NCI-H2081 (cell line): ENCODE measurements around the gene UBXN7.
A peak's percentile ranks its signal among the peaks of the same experiment; 100 is the strongest.
"Not testable (repeated sequence)": the region's sequence is repeated elsewhere in the genome, so short reads cannot be mapped to it uniquely, and the experiment has no call there.

Source experiments
- DNase-seq, 2 experiments: peaks; one replicate each; lab custom pipeline; 2025; lab: John Stamatoyannopoulos, UW

The UBXN7 gene

DNA sequence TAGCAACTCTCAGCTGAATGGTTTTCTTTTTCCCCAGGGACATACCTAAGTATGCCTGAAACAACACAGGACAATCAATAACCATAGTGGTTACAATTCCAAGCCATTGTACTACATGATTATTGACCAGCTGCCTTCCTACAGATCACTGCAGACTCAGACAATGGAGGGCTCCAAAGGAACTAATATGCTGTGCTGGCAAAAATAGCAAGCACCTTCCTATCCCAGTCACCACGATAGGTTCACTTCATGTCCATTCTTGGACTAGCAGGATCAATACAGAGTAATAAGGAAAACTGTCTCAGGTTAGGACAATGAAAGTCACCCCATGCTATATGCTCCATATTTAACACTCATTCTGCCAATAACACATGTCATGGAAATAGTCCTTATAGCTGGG lies 76.6 kb downstream of the UBXN7 start:
- DNase-seq, result no peak

DNA sequence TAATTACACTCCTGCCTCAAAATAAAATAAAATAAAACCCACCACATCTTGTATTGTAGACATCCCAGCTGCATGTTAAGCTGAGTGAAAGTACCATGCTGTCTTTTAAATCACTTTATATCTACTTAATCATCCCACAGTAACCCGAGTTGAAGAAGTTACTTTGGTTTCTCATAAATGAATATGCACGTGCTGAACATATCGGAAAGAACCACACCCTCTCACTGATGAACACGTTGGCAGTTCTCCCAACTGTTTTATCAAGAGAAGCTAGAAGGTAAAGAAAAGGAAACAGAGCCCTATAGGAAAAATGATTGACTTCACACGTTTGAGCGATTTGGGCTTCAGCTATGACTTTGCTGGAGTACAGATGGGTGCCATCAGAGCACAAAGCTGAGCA lies 78.1 kb downstream of the UBXN7 start:
- no peak for DNase-seq

DNA sequence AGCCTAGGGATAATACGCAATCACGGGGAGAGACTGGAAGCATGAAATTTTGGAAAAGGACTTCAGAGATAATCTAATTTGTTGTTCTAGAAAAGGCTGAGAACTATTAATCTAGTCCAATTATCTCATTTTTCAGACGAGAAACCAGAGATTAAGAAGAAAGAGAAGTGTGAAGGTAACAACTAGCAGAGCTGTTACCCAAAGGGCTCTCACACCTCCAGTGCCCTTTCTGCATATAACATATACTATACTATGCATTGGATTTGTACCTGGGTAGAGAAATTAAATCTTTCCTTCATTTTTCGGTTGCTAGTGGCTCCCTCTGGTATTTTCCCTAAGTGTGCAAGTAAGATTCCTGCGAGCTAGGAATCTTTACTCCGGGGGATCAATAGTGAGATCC lies 80.7 kb downstream of the UBXN7 start:
- DNase-seq, result no peak

DNA sequence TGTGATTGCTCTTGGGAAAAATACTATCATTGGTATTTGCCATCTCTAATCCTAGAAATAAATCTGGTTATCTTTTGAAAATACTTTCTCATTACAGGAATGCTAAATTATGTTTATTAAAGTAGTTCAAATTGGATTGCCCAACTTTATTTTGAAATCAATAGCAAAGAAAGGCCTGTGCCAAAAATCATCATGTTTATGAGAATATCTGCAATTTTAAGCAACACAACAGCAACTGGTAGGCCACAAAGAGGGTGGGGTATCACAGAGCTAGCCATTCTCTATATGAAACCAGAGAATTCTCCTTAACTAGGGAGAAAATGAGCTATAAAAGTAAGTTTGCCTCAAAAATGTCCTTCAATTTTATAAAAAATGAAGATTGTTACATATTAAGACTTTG lies 82.2 kb downstream of the UBXN7 start:
- DNase-seq, result no peak

DNA sequence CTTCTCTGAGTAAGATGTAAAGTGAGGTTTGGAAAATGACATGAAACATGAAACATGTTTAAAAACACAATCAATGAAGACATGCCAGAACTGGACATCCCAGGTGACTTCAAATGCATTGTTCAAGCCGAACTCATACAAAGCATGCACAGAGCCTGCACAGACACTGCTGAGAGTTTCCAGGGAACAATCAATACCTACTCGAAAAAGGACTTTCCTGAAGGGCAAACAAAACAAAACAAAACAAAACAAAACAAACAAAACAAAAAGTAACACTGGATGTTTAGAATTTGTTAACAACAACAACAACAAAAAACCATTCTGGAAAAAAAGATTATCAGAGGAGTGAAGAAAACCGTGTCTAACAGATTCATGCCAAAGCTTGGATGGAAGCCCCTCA lies 83.5 kb downstream of the UBXN7 start:
- no peak for DNase-seq

DNA sequence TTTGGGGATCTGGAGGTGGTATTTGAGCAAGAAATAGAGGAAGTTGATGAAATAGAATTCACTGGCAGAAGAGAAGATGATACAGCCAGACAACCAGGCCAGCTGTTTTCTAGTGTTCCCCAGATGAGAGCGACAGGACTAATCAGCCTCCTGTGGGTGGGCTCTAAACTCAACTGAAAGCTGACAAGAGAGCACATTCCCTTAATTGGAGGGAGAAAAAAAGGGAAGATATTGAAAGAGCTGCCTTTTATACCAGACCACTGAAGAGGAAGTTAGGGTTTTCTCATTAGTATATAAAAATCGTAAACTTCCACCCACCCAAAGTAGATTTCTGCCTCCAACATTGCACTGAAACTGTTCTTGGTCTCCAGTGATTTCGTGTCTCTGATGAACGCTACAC lies 87.6 kb downstream of the UBXN7 start:
- DNase-seq, result no peak

DNA sequence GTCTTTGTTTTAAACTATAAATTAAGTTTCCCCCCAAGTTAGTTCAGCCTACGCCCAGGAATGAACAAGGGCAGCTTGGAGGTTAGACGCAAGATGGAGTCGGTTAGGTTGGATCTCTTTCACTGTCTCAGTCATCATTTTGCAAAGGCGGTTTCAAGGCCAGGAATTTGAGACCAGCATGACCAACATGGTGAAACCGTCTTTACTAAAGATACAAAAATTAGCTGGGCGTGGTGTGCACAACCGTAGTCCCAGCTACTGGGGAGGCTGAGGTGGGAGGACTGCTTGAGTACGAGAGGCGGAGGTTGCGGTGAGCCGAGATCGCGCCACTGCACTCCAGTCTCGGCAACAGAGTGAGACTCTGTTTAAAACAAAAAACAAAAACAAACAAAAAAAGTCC lies 88.3 kb downstream of the UBXN7 start:
- not testable (repeated sequence) for DNase-seq

DNA sequence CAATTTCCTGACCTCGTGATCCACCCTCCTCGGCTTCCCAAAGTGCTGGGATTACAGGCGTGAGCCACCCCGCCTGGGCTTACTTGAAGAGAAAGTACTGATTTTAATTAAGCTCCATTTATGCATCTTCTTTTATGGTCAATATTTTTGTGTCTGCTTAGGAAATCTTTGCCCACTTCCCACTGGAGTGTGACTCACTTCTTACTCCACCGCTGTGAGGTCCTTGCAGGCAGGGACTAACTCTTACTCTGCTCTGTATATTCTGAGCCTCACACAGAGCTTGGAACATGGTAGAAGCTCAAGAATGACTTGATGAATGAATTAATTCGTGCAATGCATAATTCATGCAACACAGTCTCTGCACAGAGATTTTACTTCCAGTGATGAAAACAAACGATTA lies 91.1 kb downstream of the UBXN7 start:
- DNase-seq, result no peak

DNA sequence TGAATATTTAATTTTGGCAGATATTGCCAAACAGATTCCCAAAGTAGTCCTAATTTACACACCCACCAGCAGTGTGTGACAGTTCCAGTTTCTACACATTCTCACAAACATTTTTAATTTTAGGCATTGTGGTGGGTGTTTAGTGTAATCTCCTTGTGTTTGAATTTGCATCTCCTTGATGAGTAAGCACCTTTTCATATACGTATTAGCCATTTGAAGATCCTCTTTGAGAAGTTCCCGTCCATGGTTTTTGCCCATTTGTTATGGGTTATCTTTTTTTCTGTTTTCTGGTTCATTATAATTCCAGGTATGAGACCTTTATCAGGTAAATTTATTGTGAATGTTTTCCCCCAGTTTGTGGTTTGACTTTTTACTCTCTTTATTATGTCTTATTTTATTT lies 91.8 kb downstream of the UBXN7 start:
- no peak for DNase-seq

DNA sequence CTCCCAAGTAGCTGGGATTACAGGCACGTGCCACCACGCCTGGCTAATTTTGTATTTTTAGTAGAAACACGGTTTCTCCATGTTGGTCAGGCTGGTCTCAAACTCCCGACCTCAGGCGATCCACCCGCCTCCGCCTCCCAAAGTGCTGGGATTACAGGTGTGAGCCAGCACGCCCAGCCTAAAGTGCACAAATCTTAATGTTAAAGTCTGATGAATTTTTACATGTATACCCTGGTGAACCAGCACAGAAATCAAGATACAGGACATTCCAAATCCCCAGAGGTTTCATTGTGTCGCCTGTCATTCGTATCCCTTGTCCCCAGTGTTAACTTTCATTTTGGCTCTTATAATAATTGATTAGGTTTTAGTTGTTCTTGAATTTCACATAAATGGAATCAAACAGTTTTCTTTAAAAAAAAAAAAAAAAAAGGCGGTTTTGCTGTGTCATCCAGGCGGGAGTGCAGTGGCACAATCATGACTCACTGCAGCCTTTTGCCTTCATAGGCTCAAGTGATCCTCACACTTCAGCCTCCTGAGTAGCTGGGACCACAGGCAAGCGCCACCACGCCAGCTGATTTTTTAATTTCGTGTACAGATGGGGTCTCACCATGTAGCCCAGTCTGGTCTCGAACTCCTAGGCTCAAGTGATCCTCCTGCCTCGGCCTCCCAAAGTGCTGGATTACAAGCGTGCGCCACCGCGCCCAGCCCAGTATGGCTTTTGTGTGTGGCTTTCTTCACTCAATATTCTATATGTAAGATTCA lies 92.6 kb downstream of the UBXN7 start:
- no peak for DNase-seq

DNA sequence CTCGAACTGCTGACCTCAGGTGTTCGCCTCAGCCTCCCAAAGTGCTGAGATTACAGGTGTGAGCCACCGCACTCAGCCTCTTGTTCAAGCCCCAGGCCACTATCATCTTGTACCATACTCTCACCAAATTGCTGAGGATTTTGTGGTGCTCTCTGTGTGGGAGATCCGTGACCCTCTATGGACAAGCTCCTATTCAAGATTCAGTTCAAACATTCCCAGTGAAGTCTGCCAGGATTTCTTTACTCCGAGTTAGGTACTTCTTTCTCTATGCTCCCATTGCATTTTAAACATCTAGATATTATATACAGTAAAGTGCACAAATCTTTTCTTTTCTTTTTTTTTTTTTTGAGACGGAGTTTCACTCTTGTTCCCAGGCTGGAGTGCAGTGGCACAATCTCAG lies 93.2 kb downstream of the UBXN7 start:
- no peak for DNase-seq

DNA sequence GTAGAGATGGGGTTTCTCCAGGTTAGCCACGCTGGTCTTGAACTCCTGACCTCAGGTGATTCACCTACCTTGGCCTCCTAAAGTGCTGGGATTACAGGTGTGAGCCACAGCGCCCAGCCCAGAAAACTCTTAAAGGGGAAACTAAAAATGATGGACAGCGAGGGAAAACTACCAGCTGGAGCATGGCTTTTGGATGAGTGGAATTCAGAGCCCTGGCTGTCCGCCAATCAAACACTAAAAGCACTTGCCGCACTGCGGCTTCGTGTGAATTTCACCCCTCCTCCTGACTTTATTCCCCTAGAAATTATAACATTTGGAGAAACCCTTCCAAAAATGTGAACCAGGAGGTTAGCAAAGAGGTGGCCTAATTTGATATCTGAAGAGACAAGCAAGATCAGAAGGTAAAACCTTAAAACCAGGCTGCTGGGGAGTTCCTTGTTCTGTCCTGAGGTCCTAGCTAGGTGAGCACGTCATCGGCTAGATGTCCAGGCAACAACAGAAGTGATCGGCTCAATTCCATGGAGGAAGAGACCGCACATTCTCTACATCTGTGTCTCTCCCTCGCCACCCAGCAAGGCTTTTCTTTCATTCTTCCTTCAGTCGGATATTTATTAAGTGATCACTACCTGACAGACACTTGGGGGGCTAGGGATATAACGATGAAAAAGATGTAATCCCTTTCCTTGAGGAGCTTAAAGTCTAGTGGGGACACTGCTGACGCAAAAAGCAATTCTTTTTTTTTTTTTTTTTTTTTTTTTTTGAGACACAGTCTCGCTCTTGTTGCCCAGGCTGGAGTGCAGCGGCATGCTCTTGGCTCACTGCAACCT lies 95.7 kb downstream of the UBXN7 start:
- DNase-seq, result no peak

DNA sequence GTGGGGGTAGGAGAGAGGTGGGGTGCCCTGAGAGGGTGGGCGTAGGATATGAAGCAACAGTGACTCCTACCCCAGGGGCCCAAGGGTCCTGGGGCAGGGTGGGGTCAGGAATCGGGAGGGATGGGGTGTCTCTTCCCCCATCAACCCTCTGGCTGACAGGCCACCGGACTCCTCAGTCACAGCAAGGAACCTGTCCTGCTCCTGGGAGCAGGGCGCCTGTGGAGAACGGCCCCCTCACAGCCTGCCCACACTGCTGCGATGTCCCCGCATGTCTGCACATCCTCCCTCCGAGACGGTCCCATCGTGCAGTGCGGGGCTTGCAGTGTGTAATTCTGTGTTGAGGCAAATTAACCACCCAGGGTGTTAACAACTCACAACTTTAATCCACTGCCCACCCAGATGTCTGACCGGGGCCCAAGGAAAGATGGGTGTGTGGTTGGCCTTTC lies 96.7 kb downstream of the UBXN7 start:
- no peak for DNase-seq

DNA sequence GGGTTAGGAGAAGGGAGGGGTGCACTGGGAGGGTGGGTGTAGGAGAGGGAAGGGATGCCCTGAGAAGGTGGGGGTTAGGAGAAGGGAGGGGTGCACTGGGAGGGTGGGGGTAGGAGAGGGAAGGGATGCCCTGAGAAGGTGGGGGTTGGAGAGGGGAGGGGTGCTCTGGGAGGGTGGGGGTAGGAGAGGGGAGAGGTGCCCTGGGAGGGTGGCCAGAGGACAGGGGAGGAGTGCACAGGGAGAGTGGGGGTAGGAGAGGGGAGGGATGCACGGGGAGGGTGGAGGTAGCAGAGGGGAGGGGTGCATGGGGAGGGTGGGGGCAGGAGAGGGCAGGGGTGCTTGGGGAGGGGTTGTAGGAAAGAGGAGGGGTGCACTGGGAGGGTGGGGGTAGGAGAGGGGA lies 97.2 kb downstream of the UBXN7 start:
- no peak for DNase-seq

DNA sequence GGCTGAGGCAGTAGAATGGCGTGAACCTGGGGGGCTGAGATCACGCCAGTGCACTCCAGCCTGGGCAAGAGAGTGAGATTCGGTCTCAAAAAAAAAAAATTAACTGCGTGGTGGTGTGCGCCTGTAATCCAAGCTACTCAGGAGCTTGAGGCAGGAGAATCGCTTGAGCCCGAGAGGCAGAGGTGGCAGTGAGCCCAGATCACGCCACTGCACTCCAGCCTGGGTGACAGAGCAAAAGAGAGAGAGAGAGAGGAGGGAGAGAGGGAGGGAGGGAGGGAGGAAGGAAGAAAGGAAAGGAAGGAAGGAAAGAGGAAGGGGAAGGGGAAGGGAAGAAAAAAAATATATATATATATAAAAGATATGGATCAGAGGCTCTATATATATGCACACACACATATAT lies 100.1 kb downstream of the UBXN7 start:
- no peak for DNase-seq

DNA sequence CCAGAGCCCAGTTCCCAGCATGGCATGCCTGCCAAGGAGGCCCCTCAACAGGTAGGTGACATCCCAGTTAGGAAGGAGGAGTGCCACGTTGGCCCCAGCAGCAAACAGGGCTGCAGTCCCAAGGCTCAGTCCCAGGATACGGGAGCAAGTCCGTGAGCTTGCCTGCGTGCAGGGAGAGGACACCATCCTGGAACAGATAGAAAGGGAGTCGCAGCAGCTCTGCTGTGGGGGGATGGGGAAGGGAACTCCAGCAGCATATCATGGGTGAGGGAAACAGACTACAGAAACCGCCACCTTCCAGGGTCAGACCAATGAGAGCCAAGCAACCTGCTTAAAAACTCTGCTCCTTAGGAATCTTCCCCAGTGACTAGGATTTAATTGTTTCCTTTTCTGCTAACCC lies 104.8 kb downstream of the UBXN7 start:
- no peak for DNase-seq

DNA sequence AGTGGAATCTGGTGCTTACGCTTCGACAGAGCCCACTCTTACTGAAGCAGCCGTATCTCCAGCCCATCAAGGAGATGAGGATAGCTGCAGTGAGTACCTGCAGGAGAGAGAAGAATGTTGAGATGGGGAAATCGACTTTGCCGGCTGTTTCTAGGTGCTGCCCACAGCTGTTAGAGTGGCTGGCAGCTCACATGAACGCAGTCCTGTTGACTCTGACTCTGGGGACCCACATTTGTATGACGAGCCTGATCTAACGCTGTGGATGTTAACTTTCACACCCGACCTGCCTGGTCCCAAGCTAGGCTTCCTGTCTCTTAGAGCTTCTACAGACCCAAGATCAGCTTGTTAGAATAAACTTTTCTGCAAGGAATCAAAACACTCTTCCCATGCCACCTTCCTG lies 105.3 kb downstream of the UBXN7 start:
- DNase-seq, result no peak

DNA sequence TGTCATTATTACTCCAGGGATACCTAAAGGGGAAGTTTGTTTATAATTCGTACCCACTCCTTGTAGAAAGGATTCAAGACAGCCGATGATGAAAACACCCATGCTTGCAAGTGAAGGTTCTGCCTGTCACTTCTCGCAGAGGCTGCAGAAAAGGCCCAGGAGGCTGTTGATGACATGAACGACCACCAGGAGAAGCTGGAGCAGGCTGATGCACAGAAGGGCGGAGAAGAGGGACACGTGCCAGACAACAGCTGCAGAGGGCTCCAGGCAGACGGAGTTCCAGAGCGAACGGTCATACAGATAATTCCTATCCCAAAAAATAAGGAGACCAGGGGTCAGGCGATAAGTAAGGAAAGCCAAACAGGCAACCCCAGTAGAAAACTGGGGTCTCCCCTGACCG lies 108.5 kb downstream of the UBXN7 start:
- no peak for DNase-seq

DNA sequence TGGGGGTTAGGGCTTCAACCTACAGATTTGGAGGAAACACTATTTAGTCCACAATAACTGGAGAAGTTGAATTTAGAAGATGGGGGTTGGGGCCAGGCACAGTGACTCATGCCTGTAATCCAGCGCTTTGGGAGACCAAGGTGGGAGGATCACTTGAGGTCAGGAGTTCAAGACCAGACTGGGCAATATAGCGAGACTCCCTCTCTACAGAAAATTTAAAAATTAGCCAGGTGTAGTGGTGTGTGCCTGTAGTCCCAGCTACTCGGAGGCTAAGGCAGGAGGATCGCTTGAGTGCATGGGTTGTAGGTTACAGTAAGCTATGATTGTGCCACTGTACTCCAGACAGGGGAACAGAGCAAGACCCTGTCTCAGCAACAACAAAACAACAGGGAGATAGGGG lies 109.2 kb downstream of the UBXN7 start:
- no peak for DNase-seq

DNA sequence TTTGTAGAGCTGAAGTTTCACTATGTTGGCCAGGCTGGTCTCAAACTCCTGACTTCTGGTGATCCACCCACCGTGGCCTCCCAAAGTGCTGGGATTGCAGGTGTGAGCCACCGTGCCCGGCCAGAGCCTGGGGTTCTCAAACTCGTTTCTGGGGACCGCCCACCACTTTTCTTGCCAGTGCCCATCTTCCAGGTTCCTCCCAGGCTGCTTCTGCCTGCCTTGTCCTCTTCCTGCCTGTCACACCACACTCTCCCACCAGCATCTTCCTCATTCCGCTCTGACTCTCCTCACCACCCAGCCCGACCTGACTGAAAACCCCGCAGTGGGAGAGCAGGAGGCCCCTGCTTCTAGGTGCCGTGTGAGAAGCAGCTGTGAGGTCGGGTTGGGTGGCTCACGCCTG lies 111.1 kb downstream of the UBXN7 start:
- DNase-seq, result no peak

DNA sequence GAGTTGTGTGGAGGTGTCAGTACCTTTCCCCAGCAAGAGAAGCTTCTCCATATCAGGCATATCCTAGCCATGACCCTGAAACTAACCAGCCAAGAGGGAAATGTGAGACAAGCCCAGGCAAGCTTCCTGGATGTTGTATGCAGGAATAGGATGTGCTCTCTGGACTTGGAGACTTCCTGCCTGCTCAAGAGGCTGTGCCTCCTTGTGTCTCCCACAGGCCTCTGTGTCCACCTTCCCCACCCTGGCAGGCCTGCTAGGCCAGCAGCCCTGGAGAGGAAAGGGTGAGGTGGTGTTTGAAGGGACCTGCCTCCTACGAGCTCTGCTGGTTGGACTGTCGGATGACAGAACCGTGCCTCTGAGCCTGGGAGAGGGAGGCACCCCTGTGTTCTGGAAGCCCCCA lies 112.1 kb downstream of the UBXN7 start:
- DNase-seq, result no peak

DNA sequence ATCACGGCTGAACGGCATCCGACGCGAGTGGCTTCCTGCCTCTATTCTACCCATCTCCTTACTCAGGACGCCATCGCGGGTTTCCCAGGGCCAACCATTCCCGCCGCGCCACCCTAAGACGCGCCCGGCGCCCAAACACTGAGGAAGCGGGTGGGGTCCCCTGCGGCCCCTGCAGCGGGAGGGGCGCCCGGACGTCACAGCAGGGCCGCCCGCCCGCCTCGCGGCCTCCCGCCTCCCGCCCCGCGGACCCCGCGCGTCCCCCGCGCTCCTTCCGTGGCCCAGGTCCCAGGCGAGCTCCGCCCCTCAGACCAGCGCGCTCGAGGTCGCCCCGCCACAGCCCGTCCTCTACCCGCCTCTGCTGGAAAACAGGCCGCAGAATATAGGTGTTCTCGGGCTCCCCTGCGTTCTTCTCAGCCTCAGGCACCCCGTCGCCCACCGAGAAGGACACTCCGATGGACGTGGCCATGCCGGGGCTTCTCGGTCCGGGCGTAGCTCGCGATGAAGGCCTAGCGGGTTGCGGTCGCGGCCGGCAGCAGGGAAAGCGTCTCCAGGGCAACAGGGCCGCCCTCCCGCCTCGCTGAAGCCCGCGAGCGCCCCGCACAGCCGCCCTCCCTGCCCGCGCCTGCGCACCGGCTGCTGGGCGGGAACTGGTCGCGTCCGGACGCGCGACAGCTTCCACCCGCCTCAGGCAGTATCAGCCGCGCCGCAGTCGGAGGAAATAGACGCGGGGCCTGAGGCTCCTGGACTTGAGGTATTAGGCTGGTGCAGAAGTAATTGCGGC lies 114.3 kb downstream of the UBXN7 start, which contains the start of gene DYNLT2B:
Gene DYNLT2B, minus strand, starts transcription at position 554 of the 781 bp plus-strand sequence. Its CDS starts 88 bp downstream, at position 466.
- peak; percentile 96 to 97 for DNase-seq
